NCI-H128 (cell line): ENCODE results near the gene PPL.
"Not testable (repeated sequence)": the region's sequence is repeated elsewhere in the genome, so short reads cannot be mapped to it uniquely, and the experiment has no call there.

ENCODE experiments used
- DNase-seq: peaks from one replicate; lab custom pipeline; 2025; ENCODE audit not compliant: unreplicated experiment; lab: John Stamatoyannopoulos, UW

Gene PPL

DNA sequence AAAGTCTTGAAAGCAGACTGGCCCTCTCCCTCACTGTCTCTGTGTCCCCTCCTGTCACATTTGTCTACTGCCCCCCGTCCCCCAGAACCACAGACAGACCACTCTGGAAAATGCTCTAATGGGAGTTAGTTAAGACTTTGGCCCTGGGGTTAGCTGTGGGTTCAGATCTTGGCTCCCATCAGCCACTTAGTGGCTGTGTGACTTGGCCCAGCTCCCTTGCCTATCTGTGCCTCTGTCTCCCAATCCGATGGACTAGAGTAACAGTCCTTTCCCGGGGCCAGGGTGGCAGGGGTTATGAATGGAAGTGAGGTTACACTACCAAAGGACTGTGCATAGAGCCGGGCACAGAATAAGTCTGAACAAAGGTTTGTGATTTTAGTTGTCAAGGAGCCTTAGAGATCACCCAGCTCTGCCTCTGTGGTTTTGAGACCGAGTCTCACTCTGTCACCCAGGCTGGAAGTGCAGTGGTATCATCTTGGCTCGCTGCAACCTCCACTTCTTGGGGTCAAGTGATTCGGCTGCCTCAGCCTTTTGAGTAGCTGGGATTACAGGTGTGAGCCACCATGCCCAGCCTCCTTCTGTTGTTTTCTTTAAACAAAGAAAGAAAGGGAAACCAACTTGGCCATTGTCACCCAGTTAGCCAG is 23.7 kb downstream of the PPL start:
- DNase-seq = no peak

DNA sequence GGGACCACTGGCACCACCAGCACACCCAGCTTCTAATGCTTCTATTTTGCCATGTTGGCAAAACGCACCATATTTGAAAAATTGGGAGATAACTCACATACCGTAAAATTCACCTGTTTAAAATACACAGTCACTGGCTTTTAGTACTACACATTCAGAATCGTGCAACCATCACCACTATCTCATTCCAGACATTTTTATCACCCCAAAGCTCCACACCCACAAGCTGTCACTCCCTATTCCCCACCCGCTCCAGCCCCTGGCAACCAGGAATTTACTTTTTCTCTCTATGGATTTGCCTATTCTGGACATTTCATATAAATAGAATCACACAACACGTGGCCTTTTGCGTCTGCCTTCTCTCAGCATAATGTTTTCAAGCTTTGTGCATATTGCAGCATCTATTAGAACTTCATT is 25.0 kb downstream of the PPL start:
- no peak for DNase-seq

DNA sequence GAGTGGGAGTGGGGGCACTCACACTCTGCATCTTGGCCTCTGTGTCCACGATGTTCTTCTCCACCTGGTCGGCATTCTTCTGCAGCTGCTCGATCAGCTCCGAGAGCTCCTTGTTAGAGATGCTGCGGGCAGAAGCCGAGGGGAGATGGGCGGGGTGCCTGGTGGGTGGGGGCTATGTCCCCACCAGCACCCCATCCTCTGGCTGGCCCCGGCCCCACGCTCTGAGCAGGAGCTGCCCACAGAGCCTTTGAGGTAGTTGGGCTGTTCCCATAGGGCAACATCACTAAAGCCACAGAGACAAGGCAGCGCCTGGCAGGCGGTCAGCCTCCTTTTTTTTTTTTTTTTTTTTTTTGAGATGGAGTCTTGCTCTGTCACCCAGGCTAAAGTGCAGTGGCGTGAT is 26.1 kb downstream of the PPL start:
- no peak for DNase-seq

DNA sequence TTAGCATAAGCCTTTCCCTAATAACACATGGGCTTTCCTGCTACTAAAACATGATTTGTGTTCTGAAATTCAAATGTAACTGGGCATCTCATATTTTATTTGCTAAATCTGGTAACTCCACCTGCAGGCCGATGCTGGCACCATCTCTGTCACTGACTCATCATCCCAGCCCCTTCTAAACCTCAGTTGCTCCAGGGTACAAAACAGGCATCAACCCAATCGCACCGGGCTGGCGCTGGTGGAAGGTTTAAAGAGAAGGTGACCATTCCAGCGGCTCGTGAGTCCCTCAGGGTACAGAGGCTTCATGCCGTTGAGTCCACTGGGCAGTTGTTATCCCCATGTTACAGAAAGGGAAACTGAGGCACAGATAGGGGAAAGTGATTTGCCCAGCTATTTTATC is 27.1 kb downstream of the PPL start:
- DNase-seq = no peak

DNA sequence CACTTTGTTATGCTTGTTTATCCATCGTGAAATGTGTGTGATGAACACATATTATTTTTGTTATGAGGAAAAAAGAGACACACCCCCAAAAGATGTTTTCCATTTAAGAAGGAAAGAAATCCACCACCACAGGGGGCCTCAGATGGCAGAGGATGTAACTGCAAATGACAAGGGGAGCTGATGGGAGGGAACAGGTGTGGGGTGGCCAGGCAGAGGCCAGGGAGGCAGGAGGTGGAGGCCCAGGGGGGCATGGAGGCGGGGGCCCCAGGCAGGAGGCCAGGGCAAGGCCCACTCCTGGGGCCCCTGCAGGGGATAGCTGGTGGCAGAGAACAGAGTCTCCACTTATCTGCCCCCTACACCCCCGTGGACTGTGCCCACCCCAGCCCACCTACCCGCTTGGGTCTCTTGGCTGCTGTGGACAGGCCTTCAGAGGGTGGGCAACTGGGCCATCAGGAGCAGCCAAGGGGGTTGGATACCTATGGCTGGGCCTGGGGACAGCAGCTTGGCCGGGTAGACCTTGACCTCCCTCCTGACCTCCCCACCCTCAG is 28.0 kb downstream of the PPL start:
- no peak for DNase-seq

DNA sequence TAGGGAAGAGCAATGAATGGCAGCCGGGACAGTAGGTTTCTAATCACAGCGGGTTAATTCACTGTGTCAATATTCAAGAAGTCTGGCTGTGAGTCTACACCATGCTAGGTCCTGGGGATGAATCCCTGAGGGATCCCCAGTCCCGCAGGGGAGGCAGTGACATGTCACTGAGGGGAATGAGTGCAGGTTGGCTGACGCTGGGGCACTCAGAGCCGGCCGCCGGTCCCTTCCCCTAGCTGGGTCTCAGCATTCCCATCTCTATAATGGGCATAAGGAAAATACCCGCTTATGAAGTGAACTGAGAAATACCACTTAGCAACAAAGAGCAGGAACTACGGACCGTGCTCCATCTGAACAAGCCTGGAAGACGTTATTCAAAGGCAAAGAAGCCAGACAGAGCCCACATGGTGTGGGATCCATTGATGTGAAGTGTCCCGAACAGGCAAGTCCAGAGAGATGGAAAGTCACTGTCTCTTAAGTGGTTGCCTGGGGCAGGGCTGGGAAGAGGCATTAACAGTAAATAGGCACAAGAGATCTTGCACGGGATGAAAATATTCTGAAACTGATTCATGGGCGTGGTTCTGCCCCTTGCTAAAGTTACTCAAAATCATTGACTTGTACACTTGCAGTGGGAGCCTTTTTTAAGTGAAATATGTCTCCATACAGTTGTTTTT is 31.9 kb downstream of the PPL start:
- no peak for DNase-seq

DNA sequence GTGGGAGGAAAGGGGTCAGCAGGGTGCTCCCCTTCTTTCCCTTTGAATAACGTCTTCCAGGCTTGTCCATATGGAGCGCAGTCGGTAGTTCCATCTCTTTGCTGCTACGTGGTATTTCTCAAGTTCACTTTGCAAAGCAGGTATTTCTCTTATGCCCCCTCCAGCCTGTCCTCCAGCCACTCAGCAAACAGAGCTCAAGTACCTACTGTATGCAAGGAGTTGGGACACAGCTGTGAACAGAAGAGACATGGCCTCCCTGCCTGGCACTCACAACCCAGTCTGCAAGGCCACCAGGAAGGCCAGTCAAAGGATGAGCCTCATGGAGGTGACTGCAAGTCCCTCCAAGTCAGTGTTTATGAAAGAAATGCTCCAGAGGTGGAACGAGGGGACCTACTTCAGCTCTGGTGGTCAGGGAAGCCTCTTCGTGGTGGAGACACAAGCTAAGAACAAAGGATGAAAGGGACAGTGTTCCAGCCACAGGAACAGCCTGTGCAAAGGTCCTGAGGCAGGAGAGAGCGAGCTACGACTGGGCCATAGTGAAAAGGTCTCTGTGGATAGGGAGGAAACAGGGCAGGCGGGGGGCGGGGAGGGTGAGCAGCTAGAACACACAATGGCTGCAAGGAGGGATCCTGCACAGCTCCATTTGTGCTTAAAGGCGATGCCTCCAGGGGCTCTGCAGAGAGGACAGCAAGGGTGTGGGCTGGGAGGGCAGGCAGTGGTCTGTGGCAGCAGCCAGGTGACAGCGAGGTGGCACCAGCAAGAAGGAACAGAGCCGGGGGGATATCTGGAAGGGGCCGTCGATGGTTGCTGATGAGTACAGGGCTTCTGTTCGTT is 32.6 kb downstream of the PPL start:
- DNase-seq = no peak

DNA sequence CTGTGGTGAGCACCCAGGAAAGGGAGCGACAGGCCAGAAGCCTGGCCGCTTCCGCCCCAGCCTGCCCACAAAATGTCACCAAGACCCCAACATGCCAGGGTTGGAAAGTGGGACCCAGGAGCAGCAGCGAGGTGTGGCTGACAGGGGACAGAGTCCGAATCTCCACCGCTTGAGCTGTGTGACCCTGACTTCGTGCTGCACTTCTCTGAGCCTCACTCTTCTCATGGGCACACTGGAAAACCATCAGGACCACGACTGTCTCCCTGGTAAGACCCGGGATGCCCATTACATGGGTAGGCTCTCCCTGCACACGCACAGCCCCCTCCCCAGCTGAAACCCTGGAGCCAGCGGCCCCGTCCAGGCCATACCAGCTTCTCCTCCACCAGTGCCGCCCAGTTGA is 34.9 kb downstream of the PPL start:
- no peak for DNase-seq

DNA sequence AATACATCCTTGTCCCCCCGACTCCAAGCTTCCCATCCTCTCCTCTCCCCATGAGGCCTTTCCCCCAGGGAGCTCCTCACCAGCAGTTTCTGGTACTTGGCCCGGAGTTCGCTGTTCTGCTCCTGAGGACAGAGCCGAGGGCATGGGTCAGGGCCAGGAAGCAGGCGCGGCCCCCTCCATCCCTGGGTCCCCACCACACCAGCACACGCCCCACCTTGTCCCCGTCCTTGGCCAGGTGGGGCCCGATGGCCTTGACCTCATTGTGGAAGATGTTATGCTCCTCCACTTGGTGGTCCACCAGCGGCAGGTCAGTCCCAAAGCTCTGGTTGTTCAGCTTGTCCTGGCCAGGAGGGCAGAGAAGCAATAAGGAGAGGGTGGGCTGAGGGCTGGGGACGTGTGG is 36.2 kb downstream of the PPL start:
- DNase-seq = no peak

DNA sequence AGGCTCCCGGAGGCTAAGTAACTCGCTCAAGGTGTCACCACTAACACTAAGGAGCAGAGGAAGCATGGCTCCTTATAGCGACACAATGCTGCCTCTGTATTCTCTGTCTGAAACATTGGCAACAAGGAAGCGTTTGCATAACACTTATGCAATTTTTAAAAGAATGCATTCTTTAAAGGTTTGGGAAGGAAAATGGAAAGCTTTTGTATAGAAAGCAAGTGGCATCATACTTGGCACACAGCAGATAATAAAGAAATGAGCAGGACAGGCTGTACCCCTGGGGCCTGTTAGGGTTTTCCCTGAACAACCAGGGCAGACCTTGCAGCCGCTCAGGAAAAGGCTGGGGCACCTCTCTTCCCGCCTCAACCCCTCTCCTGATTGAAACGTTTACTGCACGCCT is 36.9 kb downstream of the PPL start:
- DNase-seq = no peak

DNA sequence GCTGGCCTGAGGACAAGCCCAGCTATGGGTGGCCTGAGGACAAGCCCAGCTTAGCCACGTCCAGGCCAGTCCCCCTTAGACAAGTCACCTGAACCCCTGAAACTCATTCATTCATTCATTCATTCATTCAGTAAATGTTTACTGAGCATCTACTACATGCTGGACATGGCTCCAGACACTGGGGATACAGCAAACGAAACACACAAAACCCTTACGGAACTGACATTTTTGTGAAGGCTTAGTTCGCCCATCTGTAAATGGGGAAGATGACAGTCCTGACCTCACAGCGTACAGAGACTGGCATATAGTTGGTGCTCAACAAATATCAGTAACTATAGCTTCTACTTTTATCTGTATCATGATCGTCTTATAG is 37.5 kb downstream of the PPL start:
- no peak for DNase-seq

DNA sequence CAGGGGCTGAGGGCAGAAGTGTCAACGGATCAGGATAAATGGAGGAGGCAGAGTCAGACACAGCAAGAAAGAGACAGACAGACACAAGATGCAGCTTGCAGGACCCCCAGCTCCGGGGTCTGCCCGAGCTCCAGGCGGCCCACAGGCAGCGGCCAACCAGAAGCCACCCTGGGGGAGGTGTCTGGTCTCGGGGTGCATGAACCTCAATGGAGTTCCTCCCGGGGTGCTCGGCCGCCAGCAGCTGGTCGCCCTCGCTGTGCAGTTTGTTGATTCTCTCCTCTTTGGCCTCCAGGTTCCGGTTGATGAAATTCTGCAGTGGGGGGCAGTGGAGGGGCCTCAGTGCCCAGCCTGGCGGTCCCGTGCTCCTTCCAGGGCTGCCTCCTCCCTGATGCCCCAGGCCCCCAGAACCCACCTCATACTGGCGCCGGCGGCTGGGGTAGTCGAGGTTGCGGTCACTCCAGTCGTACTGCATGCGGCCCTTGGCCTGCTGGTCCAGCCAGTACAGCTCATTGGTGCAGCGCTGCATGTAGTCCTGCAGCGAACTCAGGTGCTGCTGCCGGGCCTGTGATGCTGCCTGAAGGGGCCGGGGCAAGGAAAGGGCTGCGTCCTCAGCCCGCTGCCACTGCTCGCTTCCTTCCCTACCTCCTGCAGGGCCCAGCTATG is 38.0 kb downstream of the PPL start:
- DNase-seq = no peak

DNA sequence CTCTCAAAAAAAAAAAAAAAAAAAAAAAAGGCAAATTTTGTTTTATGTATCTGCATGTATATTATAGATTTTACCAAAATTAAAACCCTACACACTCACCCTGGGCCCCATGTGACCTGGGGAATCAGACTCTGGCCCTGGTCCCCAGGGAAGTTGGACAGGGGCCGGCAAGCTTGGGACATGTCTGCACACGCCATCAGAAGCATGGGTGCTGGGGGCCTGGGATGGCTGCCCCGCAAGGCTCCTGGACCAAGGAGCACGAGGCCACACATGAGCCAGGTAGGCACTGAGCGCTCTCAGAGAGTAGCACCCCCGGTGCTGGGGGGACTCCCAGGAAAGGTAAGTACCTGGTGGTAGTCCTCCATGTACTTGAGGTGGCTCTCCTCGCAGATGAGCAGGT is 39.6 kb downstream of the PPL start:
- no peak for DNase-seq

DNA sequence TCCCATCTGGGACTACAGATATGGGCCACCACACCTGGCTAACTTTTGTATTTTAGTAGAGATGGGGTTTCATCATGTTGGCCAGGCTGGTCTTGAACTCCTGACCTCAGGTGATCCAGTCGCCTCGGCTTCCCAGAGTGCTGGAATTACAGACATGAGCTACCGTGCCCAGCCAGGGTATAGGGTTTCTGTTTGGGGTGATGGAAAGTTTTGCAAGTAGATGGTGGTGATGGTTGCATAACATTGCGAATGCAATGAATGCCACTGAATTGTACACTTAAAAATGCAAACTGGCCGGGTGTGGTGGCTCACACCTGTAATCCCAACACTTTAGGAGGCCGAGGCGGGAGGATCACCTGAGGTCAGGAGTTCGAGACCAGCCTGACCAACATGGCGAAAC is 40.2 kb downstream of the PPL start:
- not testable (repeated sequence) for DNase-seq

DNA sequence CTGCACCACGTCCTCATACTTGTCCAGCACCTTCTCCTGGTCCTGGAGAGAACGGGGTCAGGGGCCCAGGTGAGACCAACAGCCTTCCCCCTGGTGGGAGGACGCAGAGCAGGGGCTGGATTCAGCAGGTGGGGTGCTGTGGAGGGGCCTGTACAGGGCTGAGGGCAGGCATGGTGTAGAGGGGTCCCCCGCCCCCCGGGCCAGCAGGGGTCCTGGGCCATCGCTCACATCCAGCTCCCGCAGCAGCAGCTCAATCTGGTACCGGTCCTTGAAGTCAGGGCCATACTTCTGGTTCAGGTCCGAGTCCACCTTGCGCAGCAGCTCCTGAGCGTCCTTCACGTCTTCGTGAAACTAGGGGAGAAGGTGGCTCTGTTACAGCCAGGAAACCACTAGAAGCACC is 41.6 kb downstream of the PPL start:
- no peak for DNase-seq

DNA sequence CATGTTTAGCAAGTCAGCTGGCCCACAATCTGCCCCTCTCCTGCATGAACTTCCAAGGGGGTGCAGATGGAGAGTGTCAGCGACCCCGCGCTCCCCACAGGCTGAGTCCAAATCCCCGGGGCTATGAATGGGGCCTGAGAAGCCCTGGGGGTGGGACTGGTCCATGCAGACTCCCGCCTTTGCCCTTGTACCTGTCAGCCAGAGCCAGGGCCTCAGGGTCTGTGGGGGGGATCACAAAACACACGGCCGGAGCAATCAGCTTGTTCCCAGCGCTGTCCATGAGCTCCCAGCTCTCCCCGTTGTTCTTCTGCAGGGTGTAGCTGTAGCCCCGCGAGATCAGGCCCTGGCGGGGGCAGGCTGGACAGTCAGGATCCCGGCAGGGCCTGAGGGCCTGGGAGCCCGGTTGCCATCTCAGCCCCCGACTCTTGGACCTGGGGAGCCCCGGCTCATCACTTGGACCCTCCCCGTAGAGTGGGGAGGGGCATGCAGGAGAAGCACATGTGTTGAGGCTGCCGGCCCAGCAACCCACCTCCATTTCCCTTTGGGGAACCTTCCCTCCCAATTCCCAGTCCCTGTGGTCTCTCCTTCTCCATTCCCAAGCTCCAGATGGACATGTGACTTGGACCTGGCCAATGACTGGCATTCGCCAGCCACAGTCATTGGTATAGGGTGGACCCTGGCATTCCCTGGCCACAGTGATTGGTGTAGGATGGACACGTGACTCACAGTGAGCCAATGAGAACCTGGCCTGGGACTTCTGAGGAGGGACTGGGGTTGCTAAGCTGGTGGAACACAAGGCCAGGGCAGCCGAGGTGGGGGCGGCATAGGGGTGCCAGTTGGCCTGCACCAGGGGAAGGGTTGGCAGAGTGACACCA is 42.4 kb downstream of the PPL start:
- DNase-seq = no peak

DNA sequence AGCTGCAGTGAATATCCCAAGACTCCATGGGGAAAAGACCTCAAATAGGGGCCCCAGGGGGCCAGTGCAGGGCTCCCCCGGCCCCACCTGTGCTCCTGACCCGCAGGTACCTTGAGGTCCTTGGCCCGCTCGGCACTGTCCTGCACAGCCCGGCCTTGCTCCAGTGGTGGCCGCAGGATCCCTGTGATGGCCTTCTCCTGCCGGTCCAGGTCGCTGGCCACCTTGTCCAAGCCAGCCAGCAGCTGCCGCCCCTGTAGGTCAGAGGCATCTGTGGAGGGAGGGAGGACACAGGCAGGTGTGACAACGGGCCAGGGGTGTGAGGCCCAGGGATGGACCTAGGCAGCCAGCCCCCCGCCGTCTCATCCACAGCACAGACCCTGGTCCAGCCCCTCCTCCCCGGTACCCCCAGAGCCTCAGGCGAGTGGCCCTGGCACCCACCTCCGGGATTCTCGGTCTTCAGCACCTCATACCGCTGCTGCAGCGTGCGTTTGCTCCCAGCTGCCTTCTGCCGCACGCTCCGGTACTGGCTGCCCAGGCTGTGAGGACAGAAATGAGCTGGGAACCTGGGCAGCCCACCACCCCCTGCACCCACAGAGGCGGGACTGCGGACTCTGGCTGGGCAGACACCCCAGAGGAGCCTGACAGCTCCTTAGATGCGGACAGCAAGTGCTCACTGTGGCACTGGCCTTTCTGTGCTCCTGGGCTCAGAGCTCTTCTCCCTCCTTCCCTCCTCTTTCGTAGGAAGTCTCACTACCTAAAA is 43.7 kb downstream of the PPL start:
- no peak for DNase-seq

DNA sequence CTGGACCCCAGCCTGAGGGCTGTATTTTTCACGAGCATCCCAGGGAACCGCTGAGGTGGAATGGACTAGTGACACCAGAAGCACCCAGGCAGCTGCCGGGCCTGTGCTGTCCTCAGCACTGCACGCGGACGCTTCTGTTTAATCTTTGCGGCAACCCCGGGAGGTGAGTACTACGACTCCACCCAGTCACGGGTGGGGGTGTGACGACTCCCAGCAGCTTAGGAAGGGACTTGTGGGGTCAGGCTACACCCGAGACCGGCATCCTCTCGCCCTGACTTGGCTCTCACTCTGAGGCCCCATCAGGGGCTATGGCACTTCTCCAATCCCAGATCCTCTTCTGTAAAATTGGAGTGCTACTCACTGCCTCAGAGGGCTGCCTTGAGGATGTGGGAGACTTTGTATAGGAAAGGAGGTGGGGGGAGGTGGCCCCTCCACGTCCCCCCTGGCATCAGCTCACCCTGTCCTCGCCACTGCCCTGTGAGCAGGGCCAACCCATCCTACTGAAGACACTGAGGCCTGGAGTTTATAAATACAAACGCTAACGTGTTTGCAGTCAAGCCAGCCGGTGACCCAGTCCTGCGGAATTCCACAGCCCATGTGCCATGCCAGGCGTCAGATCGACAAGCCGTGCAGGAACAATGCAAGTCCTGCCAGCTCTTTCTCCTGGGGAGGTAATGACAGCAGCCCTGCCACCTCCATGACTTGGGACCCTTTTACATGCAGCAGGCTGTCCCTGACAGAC is 44.4 kb downstream of the PPL start:
- DNase-seq = no peak

DNA sequence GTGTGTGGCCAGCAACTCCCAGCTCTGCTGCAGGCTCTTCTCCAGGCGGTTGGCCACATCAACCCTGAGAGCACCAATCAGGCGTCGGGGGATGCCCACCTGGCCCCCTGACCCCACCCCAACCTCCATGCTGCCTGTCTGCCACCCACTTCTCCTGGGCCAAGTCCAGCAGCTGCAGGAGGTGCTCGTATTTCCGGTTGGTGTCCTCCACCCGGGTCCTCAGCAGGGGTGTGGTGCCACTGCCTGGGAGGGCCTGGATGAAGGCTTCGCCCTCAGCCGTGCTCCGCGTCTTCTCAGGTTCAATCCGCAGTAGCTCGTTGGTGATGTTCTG is 45.1 kb downstream of the PPL start:
- DNase-seq = no peak
